ENCODE data around the gene CZIB.

DNA sequence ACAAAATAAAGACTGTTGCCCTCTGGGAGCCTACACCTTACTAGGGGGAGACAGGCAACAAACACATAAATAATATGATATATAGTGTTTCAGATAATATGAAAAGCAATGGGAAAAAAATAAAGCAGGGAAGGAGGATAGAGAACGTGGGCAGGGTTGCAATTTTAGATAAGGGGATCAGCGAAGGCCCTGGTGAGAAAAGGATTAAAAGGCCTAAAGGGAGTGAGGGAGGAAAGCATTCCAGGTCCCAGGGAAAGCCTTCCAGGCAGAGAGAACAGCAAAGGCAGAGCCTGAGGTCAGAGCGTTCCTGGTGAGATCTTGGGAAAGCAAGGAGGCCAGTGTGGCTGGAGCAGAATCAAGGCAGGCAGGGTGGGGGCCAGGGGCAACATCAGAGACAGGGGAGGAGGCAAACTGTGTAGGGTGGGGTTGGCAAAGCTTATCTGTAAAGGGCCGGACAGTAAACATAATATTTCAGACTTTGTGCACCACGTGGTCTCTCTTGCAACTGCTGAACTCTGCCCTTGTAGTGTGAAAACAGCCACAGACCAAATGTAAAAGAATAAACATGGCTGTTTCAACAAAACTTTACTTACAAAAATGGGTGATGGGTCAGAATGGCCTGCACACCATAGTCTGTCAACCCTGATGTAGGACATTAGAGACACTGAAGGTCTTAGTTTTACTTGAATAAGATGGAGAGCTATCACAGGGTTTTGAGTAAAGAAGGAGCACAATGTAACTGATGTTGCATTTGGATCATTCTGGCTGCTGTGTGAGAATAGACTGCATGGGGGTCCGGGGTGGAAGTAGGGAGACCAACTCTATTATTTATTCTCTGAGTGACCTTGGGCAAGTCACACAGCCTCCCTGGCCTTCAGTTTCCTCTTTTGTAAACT lies 37.1 kb downstream of the CZIB start:
- TF ChIP-seq MYC (IDR thresholded peaks at IDR 0.05; ENCODE audit: low read depth, low read length) (no peak), POLR2A (IDR thresholded peaks at IDR 0.05; ENCODE audit: extremely low read depth, insufficient read length) (no peak)
- TF ChIP-seq, protein P1, sequence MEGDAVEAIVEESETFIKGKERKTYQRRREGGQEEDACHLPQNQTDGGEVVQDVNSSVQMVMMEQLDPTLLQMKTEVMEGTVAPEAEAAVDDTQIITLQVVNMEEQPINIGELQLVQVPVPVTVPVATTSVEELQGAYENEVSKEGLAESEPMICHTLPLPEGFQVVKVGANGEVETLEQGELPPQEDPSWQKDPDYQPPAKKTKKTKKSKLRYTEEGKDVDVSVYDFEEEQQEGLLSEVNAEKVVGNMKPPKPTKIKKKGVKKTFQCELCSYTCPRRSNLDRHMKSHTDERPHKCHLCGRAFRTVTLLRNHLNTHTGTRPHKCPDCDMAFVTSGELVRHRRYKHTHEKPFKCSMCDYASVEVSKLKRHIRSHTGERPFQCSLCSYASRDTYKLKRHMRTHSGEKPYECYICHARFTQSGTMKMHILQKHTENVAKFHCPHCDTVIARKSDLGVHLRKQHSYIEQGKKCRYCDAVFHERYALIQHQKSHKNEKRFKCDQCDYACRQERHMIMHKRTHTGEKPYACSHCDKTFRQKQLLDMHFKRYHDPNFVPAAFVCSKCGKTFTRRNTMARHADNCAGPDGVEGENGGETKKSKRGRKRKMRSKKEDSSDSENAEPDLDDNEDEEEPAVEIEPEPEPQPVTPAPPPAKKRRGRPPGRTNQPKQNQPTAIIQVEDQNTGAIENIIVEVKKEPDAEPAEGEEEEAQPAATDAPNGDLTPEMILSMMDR (IDR thresholded peaks at IDR 0.05; ENCODE audit: low read depth, low read length): no peak

All from NB4 (cell line).